ENCODE measurements around the gene CHP2. TPM values are rescaled to one million over a fixed set of nuclear protein-coding genes. Genes with fewer than 3 reads are reported as not detected.

Gene CHP2
- total and polyA plus RNA-seq, 2 donors (not counting 1 experiment from before 2014, with no cell fraction given) = not detected

DNA sequence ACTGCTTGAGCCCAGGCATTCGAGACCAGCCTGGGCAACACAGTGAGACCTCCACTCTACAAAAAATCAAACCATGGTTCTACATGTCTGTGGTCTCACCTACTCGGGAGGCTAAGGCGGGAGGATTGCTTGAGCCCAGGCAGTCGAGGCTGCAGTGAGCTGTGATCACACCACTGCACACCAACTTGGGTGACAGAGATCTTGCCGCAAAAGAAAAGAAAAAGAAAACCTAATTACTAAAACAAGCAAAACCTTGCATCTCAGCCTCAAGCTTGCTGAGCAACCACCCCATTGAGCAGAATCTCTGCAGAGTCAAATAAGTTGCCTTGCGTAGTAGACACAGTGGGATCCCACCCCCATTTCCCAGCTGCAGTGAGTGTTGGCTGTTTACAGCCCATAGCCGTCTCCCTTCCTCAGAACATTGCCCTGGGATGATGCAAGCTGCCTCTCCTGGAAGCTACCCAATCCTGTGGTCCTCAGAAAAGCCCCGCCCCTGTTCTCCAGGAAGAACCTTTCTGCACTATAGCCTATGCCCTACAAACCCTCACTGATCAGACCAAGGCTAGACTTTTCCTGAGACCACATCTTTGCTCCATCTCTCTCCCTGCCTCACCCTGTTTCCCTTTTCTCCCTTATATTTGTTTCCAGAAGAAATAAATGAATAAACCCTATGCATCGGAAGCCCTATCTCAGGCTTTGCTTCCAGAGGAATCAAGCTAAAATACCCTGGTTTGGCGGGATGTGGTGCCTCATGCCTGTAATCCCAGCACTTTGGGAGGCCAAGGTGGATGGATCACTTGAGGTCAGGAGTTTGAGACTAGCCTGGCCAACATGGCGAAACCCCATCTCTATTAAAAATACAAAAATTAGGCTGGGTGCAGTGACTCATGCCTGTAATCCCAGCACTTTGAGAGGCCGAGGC is 25.1 kb upstream of the CHP2 start:
- H3K4me3 ChIP-seq (ENCODE audit: control extremely low read depth in 1 of 5, extremely low read depth in 1 of 5, insufficient read depth in 1 of 5, low read depth in 2 of 5, low read length in 4 of 5) = no peak overlapping the region
- Mint-ChIP-seq H3K9me3 (ENCODE audit: insufficient read depth) (no peaks in the 10 kb centered on the region), H3K4me1 (peaks cover 3% of the 10 kb centered on the region), H3K27ac (no peak overlapping the region), H3K27me3 (peaks cover 15% of the 10 kb centered on the region), H3K4me3 (no peak overlapping the region)
- ATAC-seq (ENCODE audit: low read depth) = no peak
- H3K79me2 ChIP-seq (ENCODE audit: control insufficient read depth, insufficient read depth, low read length) = no peaks in the 10 kb centered on the region
- CTCF ChIA-PET = interaction anchor here (0.7 to 7.5 kb wide), 4 partner anchors 10 to 524 kb away, joined by 3 to 59 read pairs (median 4); no protein-coding TSS in a partner anchor
- H3K27me3 ChIP-seq (replicated peaks in 1 of 4; ENCODE audit: control extremely low read depth in 1 of 4, control insufficient read depth in 3 of 4, insufficient read depth in 4 of 4, low read length in 3 of 4) = peaks cover 0 to 6% (median 0%) of the 10 kb centered on the region in 4 experiments
- no peaks in the 10 kb centered on the region for H3K36me3 ChIP-seq (replicated peaks in 1 of 2; ENCODE audit: control extremely low read depth in 1 of 2, control insufficient read depth in 1 of 2, extremely low read depth in 1 of 2, insufficient read depth in 2 of 2, low read length in 1 of 2)
- TF ChIP-seq CTCF (IDR thresholded peaks at IDR 0.05) = no peak
- no peak for TF ChIP-seq EZH2 (IDR thresholded peaks at IDR 0.05; ENCODE audit: borderline replicate concordance, insufficient read depth, low read depth, low read length, poor library complexity, severe bottlenecking)
- no peak overlapping the region for H3K4me2 ChIP-seq (replicated peaks; ENCODE audit: low read depth, low read length, poor library complexity, severe bottlenecking)
- intact Hi-C loops (cut with micrococcal nuclease) = no loop called here
- POLR2A ChIA-PET = no interaction called here
- DNase-seq = no peak
- no peak overlapping the region for H2AFZ ChIP-seq (ENCODE audit: insufficient read depth, low read depth, low read length, poor library complexity, severe bottlenecking)
- H3K4me1 ChIP-seq (ENCODE audit: control insufficient read depth in 2 of 2, insufficient read depth in 2 of 2, low read length in 2 of 2) = peaks cover 0 to 5% of the 10 kb centered on the region in 2 donors
- H3K9ac ChIP-seq (ENCODE audit: low read length) = no peak overlapping the region
- no peaks in the 10 kb centered on the region for H4K20me1 ChIP-seq (ENCODE audit: control insufficient read depth, insufficient read depth, low read length, poor library complexity, severe bottlenecking)
- 86% methylated on average over 10 of the region's 12 CpGs for WGBS (ENCODE audit: insufficient coverage)
- H3K9me3 ChIP-seq (ENCODE audit: control extremely low read depth in 1 of 3, control insufficient read depth in 2 of 3, insufficient read depth in 1 of 3, low read length in 2 of 3) = no peaks in the 10 kb centered on the region
- no peak overlapping the region for H3K27ac ChIP-seq (ENCODE audit: low read length in 2 of 2)

Data from B cell (primary cell).